ENCODE results near the gene TOP2A. TPM values are rescaled to one million over a fixed set of nuclear protein-coding genes. Genes with fewer than 3 reads are reported as not detected.
A peak's percentile ranks its signal among the peaks of the same experiment; 100 is the strongest.

The TOP2A gene
- total RNA-seq, 4 donors from 2014 or later: 11.8 to 32.2 (median 16.5) TPM

GRCh38 chr17:40346765-40347158 lies 70.9 kb downstream of the TOP2A start:
- Histone ChIP-seq H3K36me3 (peaks cover 0 to 34% (median 0%) of the 10 kb centered on the region in 3 donors), H3K4me3 (peak overlapping the region in 3 of 4 donors; percentile 3 to 90 (median 86)), H3K27ac (peak overlapping the region; percentile 84 to 96 (median 94)), H3K4me1 (peaks cover 3 to 74% (median 36%) of the 10 kb centered on the region in 4 donors), H3K27me3 (no peaks in the 10 kb centered on the region), H3K9me3 (no peaks in the 10 kb centered on the region)
- no peak for DNase-seq
- TF ChIP-seq POLR2A (IDR thresholded peaks at IDR 0.05): no peak
- no peak for TF ChIP-seq CTCF (IDR thresholded peaks at IDR 0.05)

GRCh38 chr17:40345994-40346764 lies 71.5 kb downstream of the TOP2A start:
- TF ChIP-seq CTCF (IDR thresholded peaks at IDR 0.05): peak in 1 of 6 experiments; percentile 2
- no peak for TF ChIP-seq POLR2A (IDR thresholded peaks at IDR 0.05)
- H3K36me3 ChIP-seq: peaks cover 0 to 28% (median 0%) of the 10 kb centered on the region in 3 donors
- H3K4me1 ChIP-seq: peaks cover 3 to 68% (median 37%) of the 10 kb centered on the region in 4 donors
- H3K27ac ChIP-seq: peak overlapping the region; percentile 84 to 96 (median 94)
- no peaks in the 10 kb centered on the region for H3K9me3 ChIP-seq
- DNase-seq: no peak
- H3K4me3 ChIP-seq: peak overlapping the region; percentile 35 to 90 (median 72)
- H3K27me3 ChIP-seq: no peaks in the 10 kb centered on the region

- peak; percentile 82 to 95 for TF ChIP-seq POLR2A (IDR thresholded peaks at IDR 0.05)
- TF ChIP-seq CTCF (IDR thresholded peaks at IDR 0.05): no peak
- peak in 2 of 3 donors; percentile 92 for DNase-seq
- H3K4me1 ChIP-seq: peaks cover 3 to 68% (median 40%) of the 10 kb centered on the region in 4 donors
- H3K27ac ChIP-seq: peak overlapping the region; percentile 84 to 96 (median 94)
- H3K9me3 ChIP-seq: no peaks in the 10 kb centered on the region
- H3K4me3 ChIP-seq: peak overlapping the region; percentile 35 to 90 (median 72)
- peaks cover 0 to 21% (median 0%) of the 10 kb centered on the region in 3 donors for H3K36me3 ChIP-seq
- no peaks in the 10 kb centered on the region for H3K27me3 ChIP-seq
These were observed 72.3 kb downstream of the TOP2A start for GRCh38 chr17:40345161-40345993.

GRCh38 chr17:40344421-40345160 lies 73.1 kb downstream of the TOP2A start:
- Histone ChIP-seq H3K4me1 (peaks cover 3 to 68% (median 40%) of the 10 kb centered on the region in 4 donors), H3K27me3 (no peaks in the 10 kb centered on the region), H3K4me3 (peak overlapping the region; percentile 35 to 90 (median 72)), H3K9me3 (no peaks in the 10 kb centered on the region), H3K36me3 (peaks cover 0 to 15% (median 0%) of the 10 kb centered on the region in 3 donors), H3K27ac (peak overlapping the region; percentile 84 to 96 (median 94))
- TF ChIP-seq CTCF (IDR thresholded peaks at IDR 0.05): no peak
- no peak for DNase-seq
